GM10266 (cell line): ENCODE measurements around the gene H2BW1.
"Not testable (repeated sequence)": the region's sequence is repeated elsewhere in the genome, so short reads cannot be mapped to it uniquely, and the experiment has no call there.

Experiments used
- DNase-seq: peaks from one replicate; pipeline ENCODE4 v3.0.0; 2012; ENCODE audit errors: extremely low spot score
- TF ChIP-seq, protein P1 (sequence below): IDR thresholded peaks from 2 replicates; pipeline ENCODE4 v1.5.1; 2012; ENCODE audit warnings: mild to moderate bottlenecking, low read depth; ENCODE audit not compliant: control insufficient read depth, insufficient read depth; ENCODE audit errors: missing control alignments

The H2BW1 gene

GRCh38 chrX:104013158-104013557 lies 350 bp downstream of the H2BW1 start:
- no peak for DNase-seq
- TF ChIP-seq, protein P1, sequence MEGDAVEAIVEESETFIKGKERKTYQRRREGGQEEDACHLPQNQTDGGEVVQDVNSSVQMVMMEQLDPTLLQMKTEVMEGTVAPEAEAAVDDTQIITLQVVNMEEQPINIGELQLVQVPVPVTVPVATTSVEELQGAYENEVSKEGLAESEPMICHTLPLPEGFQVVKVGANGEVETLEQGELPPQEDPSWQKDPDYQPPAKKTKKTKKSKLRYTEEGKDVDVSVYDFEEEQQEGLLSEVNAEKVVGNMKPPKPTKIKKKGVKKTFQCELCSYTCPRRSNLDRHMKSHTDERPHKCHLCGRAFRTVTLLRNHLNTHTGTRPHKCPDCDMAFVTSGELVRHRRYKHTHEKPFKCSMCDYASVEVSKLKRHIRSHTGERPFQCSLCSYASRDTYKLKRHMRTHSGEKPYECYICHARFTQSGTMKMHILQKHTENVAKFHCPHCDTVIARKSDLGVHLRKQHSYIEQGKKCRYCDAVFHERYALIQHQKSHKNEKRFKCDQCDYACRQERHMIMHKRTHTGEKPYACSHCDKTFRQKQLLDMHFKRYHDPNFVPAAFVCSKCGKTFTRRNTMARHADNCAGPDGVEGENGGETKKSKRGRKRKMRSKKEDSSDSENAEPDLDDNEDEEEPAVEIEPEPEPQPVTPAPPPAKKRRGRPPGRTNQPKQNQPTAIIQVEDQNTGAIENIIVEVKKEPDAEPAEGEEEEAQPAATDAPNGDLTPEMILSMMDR, result no peak

DNA sequence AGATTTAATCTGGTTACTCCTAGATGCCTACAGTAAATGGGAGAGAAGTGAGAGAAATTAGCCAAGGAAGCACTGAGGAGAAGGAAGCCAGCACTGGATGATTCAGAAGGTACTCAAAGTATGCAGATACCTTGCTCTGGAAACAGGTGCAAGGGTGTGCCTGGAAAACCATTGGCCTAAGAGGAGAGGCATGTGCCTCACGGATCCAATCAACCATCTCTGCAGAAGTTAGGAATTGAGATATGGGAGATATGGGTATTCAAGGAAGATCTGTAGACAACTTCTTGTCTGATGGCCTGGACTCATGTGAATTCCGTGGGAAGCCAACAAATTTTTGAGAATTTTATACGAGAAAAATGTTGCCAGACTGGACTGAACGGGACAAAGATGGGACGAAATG lies 4.7 kb downstream of the H2BW1 start:
- DNase-seq, result no peak
- TF ChIP-seq, protein P1, result no peak

- no peak for DNase-seq
- TF ChIP-seq, protein P1, result no peak
Observed at GRCh38 chrX:103999234-103999633, 14.3 kb downstream of the H2BW1 start.

DNA sequence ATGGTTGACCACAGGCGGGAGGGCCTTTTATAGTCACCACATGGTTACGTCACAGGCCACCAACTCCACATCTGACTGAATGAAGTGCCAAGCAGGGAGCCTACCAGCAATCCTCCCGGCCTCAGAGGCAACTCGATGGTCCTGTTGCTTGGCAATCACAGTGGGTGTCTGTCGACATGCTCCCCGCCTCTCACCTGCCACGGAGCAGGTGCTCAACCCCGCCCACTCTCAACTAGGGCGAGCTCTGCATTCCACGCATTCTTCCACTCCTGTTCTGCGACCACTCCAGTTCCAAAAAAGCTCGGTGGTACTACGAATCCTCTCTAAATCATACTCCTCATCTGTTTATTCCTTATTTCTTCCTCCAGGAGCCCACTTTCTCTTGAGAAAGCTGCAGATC lies 30.0 kb downstream of the H2BW1 start:
- not testable (repeated sequence) for DNase-seq

DNA sequence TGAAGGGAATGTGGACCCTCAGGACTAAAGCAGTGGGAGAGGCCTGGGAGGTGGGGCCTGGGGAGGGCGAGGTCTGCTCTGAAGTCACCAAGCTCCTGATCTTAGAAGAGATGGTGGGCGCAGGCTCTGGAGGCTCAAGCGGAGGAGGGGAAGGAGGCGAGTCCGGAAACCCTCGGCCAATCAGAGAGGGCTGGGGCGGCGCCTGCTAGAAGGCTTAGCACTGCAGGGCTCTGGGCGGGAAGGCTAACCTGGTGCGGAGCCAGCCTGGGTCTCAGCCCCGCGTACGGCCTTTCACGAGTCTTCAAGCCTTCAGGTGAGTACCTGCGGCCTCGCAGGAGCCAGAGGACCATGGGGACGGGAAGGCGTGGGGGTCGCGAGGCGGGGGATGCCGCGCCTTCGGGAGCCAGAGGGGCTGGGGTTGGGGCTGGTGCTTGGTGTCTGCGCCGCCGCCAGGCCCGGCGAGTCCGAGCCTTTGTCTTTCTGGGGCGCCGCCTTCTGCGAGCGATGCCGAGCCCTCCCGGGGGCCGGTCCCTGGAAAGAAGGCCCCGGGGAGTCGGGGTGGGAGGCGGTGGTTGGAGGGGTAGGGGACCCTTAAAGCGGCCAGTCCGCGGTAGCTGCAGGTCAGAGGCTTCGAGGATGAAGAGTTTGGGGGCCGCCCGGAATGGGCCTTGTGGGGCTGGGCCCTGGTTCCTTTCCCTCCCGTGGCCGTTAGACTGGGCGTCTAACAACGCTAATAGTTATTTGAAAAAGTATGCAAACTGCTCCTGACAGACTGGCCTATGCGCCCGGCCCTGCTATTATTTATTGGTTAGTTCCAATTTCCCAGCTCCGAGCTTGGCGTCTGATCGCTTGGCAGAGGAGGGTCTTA lies 50.9 kb downstream of the H2BW1 start, which contains the start of gene TMSB15B:
Gene TMSB15B (plus strand): TSS at position 217 of the 868 bp plus-strand sequence.
- DNase-seq, result not testable (repeated sequence)
